ENCODE data around the gene SURF4.
"Not testable (repeated sequence)": the region's sequence is repeated elsewhere in the genome, so short reads cannot be mapped to it uniquely, and the experiment has no call there.

DNA sequence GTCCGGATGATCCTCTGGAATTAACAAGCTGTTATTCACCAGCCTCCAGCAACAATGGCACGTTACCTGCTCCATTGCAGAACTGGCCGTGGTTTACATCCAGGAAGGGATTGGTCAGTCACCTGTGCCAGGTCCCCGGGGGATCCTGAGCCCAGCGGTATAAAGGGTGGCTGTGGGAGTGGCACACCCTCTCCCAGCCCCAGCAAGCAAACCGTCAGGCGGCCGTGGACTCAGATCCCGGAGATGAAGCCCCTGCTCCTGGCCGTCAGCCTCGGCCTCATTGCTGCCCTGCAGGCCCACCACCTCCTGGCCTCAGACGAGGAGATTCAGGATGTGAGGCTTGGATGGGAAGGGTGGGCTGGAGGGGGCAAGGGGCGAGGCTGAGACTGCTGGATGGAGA is 58.3 kb downstream of the SURF4 start:
- TF ChIP-seq, protein P1, sequence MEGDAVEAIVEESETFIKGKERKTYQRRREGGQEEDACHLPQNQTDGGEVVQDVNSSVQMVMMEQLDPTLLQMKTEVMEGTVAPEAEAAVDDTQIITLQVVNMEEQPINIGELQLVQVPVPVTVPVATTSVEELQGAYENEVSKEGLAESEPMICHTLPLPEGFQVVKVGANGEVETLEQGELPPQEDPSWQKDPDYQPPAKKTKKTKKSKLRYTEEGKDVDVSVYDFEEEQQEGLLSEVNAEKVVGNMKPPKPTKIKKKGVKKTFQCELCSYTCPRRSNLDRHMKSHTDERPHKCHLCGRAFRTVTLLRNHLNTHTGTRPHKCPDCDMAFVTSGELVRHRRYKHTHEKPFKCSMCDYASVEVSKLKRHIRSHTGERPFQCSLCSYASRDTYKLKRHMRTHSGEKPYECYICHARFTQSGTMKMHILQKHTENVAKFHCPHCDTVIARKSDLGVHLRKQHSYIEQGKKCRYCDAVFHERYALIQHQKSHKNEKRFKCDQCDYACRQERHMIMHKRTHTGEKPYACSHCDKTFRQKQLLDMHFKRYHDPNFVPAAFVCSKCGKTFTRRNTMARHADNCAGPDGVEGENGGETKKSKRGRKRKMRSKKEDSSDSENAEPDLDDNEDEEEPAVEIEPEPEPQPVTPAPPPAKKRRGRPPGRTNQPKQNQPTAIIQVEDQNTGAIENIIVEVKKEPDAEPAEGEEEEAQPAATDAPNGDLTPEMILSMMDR (IDR thresholded peaks at IDR 0.05; ENCODE audit: low read length): not testable (repeated sequence)
- not testable (repeated sequence) for TF ChIP-seq EZH2 (optimal IDR thresholded peaks at IDR 0.05; ENCODE audit: low read depth, low read length)

Measured in MM.1S (cell line).